Trophoblast cell (in vitro differentiated cells and primary cell): Measurements from ENCODE around the gene APLP2.

Experiments used
- DNase-seq, 2 donors: peaks; one replicate each; pipeline ENCODE4 v3.0.0-alpha.2; 2016
- H2AFZ ChIP-seq: 2 replicates; pipeline ENCODE4 v1.6.1; 2013; ENCODE audit warnings: low read length, moderate library complexity, mild to moderate bottlenecking; ENCODE audit not compliant: insufficient read depth, poor library complexity
- H2AK5ac ChIP-seq: 2 replicates; pipeline ENCODE4 v1.6.1; 2013; ENCODE audit warnings: mild to moderate bottlenecking, low read length
- H2BK120ac ChIP-seq: 2 replicates; pipeline ENCODE4 v1.6.1; 2013; ENCODE audit warnings: low read length, mild to moderate bottlenecking, moderate library complexity; ENCODE audit not compliant: insufficient read depth, poor library complexity
- H2BK12ac ChIP-seq: 2 replicates; pipeline ENCODE4 v1.6.1; 2013; ENCODE audit warnings: mild to moderate bottlenecking, low read length, moderate library complexity
- H2BK5ac ChIP-seq: 2 replicates; pipeline ENCODE4 v1.6.1; 2013; ENCODE audit warnings: low read length, low read depth, moderate library complexity, mild to moderate bottlenecking; ENCODE audit not compliant: poor library complexity
- H3K14ac ChIP-seq: 2 replicates; pipeline ENCODE4 v1.6.1; 2013; ENCODE audit warnings: mild to moderate bottlenecking, low read length
- H3K18ac ChIP-seq: 2 replicates; pipeline ENCODE4 v1.6.1; 2013; ENCODE audit warnings: mild to moderate bottlenecking, low read length
- H3K23ac ChIP-seq: 2 replicates; pipeline ENCODE4 v1.6.1; 2013; ENCODE audit warnings: low read length
- H3K27ac ChIP-seq: 2 replicates; pipeline ENCODE4 v1.5.1; 2013; ENCODE audit warnings: low read depth, mild to moderate bottlenecking, inconsistent platforms, low read length, moderate library complexity
- H3K27me3 ChIP-seq: 2 replicates; pipeline ENCODE4 v1.6.1; 2013; ENCODE audit warnings: inconsistent platforms, mild to moderate bottlenecking, low read length, moderate library complexity; ENCODE audit not compliant: insufficient read depth
- H3K36me3 ChIP-seq, 2 experiments: 1 replicate in 1 of 2; 2 replicates in 1 of 2; pipeline ENCODE4 v1.6.1; 2013; ENCODE audit warnings: low read length in 2 of 2, mild to moderate bottlenecking in 2 of 2, moderate library complexity in 1 of 2; ENCODE audit not compliant: insufficient read depth in 2 of 2, control insufficient read depth in 1 of 2
- H3K4ac ChIP-seq: 2 replicates; pipeline ENCODE4 v1.6.1; 2013; ENCODE audit warnings: low read depth, mild to moderate bottlenecking, low read length, moderate library complexity
- H3K4me1 ChIP-seq, 2 experiments: 1 replicate in 1 of 2; 2 replicates in 1 of 2; pipeline ENCODE4 v1.6.1; 2013; ENCODE audit warnings: low read length in 2 of 2, mild to moderate bottlenecking in 2 of 2, moderate library complexity in 1 of 2; ENCODE audit not compliant: insufficient read depth in 2 of 2, control insufficient read depth in 1 of 2
- H3K4me2 ChIP-seq: 2 replicates; pipeline ENCODE4 v1.6.1; 2013; ENCODE audit warnings: inconsistent platforms, mild to moderate bottlenecking, low read length, moderate library complexity
- H3K4me3 ChIP-seq: 2 replicates; pipeline ENCODE4 v1.5.1; 2013; ENCODE audit warnings: mild to moderate bottlenecking, low read depth, low read length, inconsistent platforms
- H3K79me1 ChIP-seq: one replicate; pipeline ENCODE4 v1.6.1; 2013; ENCODE audit warnings: low read length
- H3K79me2 ChIP-seq: 2 replicates; pipeline ENCODE4 v1.6.1; 2013; ENCODE audit warnings: low read length, mild to moderate bottlenecking; ENCODE audit not compliant: control insufficient read depth, insufficient read depth, poor library complexity
- H3K9ac ChIP-seq: 2 replicates; pipeline ENCODE4 v1.6.1; 2013; ENCODE audit warnings: mild to moderate bottlenecking, low read length
- H3K9me3 ChIP-seq: 2 replicates; pipeline ENCODE4 v1.6.1; 2013; ENCODE audit warnings: low read depth, mild to moderate bottlenecking, control low read depth, inconsistent platforms, low read length; ENCODE audit not compliant: insufficient read depth
- H4K12ac ChIP-seq: 2 replicates; pipeline ENCODE4 v1.6.1; 2013; ENCODE audit warnings: low read depth, mild to moderate bottlenecking, low read length, moderate library complexity
- H4K8ac ChIP-seq: 2 replicates; pipeline ENCODE4 v1.6.1; 2013; ENCODE audit warnings: low read depth, mild to moderate bottlenecking, low read length, moderate library complexity
- H4K91ac ChIP-seq: one replicate; pipeline ENCODE4 v1.6.1; 2013; ENCODE audit warnings: low read depth, mild to moderate bottlenecking, low read length, moderate library complexity
- WGBS: extraction: QIAGEN DNeasy Blood & Tissue Kit; methylation state at CpG from one replicate; pipeline ENCODE4 v1.1.7; 2013; ENCODE audit warnings: missing lambda C conversion rate; ENCODE audit not compliant: insufficient read length, insufficient coverage; ENCODE audit errors: extremely low coverage; 5-methylcytosine and 5-hydroxymethylcytosine counted together

APLP2 gene

DNA sequence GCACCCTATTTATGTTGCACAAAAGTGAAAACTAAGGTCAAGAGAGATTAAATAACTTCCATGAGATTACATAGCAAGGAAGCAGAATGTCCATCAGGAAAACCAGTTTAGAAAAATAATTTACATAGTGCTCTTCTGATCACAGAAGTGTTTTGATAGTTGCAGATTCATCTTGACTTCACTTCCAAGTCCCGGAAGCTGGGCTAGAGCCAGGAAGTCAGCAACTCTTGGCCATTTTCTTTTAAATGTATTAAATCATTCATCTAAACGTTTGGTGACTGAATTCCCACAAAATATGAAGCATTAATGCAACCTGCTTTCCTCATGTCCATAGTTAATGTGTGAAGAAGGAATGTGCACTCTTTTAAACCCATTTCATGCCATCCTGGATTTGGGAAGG lies 29.7 kb downstream of the APLP2 start:
- Histone ChIP-seq H3K9ac (no peak overlapping the region), H4K12ac (no peak overlapping the region), H2AFZ (no peak overlapping the region), H3K4me3 (no peak overlapping the region), H3K9me3 (peaks cover 1% of the 10 kb centered on the region), H3K4ac (peak overlapping the region; percentile 16), H3K27ac (no peak overlapping the region), H3K27me3 (no peaks in the 10 kb centered on the region), H3K36me3 (no peaks in the 10 kb centered on the region), H3K14ac (no peak overlapping the region), H2BK5ac (no peak overlapping the region), H2AK5ac (no peak overlapping the region), H3K79me2 (peaks cover 3% of the 10 kb centered on the region), H3K18ac (peak overlapping the region; percentile 21), H4K8ac (no peak overlapping the region), H3K79me1 (no peaks in the 10 kb centered on the region), H3K23ac (no peak overlapping the region), H2BK120ac (no peak overlapping the region), H4K91ac (no peak overlapping the region), H3K4me1 (peaks cover 0 to 6% of the 10 kb centered on the region in 2 experiments), H2BK12ac (no peak overlapping the region), H3K4me2 (no peak overlapping the region)
- DNase-seq: no peak
- no CpG with 5 or more reads among the region's 2 CpGs for WGBS

DNA sequence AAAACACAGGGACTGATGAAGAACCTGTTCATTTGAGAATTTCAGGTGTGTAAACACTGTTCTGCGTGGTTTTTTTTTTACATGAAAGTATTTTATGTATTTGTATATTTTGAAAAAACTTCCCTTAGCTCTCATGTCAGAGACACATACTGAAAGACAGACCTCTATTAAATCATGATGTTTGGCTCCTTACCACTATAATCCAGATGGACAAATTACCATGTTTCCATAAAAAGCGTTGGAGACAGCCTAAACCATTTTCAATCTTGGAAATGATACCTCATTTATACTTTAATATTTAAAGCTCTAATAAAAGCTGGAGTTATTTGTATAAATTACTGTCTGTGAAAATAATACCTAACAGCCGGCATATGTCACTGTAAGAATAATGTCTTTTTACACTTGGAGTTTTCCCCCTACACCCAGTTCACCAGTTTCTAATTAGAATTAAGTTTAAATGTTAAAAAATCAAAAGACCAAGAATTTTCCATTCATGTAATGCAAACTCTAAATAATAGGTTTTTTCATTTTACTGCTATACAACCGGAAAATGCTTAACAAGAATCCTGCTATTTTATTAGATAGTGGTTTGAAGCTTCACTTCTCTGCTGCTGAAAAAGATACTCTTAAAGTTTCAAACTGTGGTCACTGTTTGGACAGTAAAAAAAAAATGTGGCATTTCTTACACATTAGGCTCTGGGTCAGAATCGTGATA lies 30.8 kb downstream of the APLP2 start:
- H3K27me3 ChIP-seq: no peaks in the 10 kb centered on the region
- no CpG with 5 or more reads among the region's 5 CpGs for WGBS
- peaks cover 2% of the 10 kb centered on the region for H3K79me2 ChIP-seq
- no peak overlapping the region for H3K4ac ChIP-seq
- H4K8ac ChIP-seq: no peak overlapping the region
- H3K79me1 ChIP-seq: no peaks in the 10 kb centered on the region
- H3K36me3 ChIP-seq: no peaks in the 10 kb centered on the region
- no peak overlapping the region for H3K23ac ChIP-seq
- H3K4me3 ChIP-seq: no peak overlapping the region
- no peak overlapping the region for H3K27ac ChIP-seq
- H3K9ac ChIP-seq: no peak overlapping the region
- H2BK5ac ChIP-seq: no peak overlapping the region
- no peak overlapping the region for H2BK120ac ChIP-seq
- H3K4me1 ChIP-seq: peaks cover 0 to 6% of the 10 kb centered on the region in 2 experiments
- DNase-seq: no peak
- no peak overlapping the region for H3K14ac ChIP-seq
- no peak overlapping the region for H3K18ac ChIP-seq
- H3K4me2 ChIP-seq: no peak overlapping the region
- H2AK5ac ChIP-seq: no peak overlapping the region
- H2BK12ac ChIP-seq: no peak overlapping the region
- H4K91ac ChIP-seq: no peak overlapping the region
- no peak overlapping the region for H2AFZ ChIP-seq
- peaks cover 1% of the 10 kb centered on the region for H3K9me3 ChIP-seq
- H4K12ac ChIP-seq: no peak overlapping the region

DNA sequence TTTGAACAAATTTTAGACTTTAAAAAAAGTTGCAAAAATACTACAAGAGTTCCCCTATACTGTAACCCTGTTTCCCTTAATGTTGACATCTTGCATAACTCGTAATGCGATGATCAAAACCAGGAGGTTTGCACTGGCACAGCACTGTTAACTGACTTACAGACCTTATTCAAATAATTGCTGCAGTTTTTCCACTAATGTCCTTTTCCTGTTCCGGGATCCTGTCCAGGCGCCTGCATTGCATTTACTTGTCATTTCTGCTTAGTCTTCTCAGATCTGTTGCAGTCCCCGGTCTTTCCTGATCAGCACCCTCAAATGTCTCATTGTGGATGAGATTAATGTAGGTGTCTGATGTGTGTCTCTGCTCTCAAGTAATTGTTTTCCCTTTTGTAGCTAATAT lies 32.0 kb downstream of the APLP2 start:
- Histone ChIP-seq H2BK12ac (no peak overlapping the region), H3K27me3 (no peaks in the 10 kb centered on the region), H3K79me2 (peaks cover 2% of the 10 kb centered on the region), H4K8ac (no peak overlapping the region), H3K4me2 (no peak overlapping the region), H3K4ac (peak overlapping the region; percentile 58), H2AK5ac (no peak overlapping the region), H2AFZ (no peak overlapping the region), H3K79me1 (no peaks in the 10 kb centered on the region), H3K23ac (no peak overlapping the region), H3K4me3 (no peak overlapping the region), H3K27ac (no peak overlapping the region), H2BK120ac (no peak overlapping the region), H4K12ac (no peak overlapping the region), H3K4me1 (peaks cover 0 to 6% of the 10 kb centered on the region in 2 experiments), H4K91ac (no peak overlapping the region), H3K18ac (no peak overlapping the region), H3K36me3 (no peaks in the 10 kb centered on the region), H3K14ac (no peak overlapping the region), H3K9ac (no peak overlapping the region), H3K9me3 (peaks cover 1% of the 10 kb centered on the region), H2BK5ac (no peak overlapping the region)
- no CpG with 5 or more reads among the region's 5 CpGs for WGBS
- no peak for DNase-seq

DNA sequence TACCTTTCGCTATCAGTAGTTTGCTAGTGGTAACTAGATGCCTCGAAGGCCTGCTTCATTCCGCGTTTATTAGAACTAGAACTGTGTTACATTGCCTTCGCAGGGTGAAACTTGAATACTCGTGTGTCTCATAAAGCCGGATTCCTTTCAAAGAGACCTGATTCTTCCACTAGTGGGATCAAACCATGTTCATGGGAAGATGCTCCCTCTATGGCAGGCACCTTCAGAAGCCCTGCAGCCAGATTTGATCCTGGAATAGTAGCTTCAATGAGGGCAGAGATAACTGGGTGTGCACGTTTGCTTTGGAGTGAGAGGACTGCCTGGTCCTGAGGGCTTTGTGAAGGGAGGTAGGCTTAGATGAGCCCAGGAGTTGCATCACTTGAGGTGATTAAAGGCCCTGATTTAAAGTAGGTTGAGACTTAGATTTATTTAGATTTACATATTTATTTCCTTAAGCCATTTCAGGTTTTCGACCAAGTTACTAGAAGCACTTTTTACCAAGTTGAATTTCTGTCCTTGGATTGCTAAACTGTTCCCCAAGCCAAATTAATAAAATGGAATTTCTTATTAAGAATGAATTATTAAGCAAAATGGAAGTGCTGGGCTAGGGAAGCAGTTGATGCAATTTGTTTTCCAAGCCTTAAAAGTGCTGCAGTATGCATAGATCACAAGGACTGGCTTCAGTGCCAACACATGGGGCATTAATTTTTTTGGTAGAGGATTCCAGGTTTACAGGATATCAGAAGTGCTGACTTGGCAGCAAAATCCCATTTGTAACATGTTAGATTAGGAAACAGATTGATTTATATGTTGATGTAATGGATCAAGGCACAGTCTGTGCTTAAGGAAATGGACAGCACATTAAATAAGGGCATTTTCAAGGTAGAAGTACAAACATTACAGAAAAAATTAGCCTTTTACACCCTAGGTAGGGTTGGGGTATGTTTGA lies 32.9 kb downstream of the APLP2 start:
- Histone ChIP-seq H3K9ac (no peak overlapping the region), H3K4me1 (peaks cover 0 to 6% of the 10 kb centered on the region in 2 experiments), H3K27me3 (no peaks in the 10 kb centered on the region), H4K91ac (no peak overlapping the region), H3K23ac (no peak overlapping the region), H3K4me2 (no peak overlapping the region), H4K8ac (no peak overlapping the region), H2AK5ac (no peak overlapping the region), H2BK12ac (no peak overlapping the region), H3K9me3 (no peaks in the 10 kb centered on the region), H4K12ac (no peak overlapping the region), H3K18ac (no peak overlapping the region), H3K79me1 (no peaks in the 10 kb centered on the region), H3K36me3 (no peaks in the 10 kb centered on the region), H3K4ac (no peak overlapping the region), H3K79me2 (peaks cover 2% of the 10 kb centered on the region), H2BK5ac (no peak overlapping the region), H3K4me3 (no peak overlapping the region), H2BK120ac (no peak overlapping the region), H3K27ac (no peak overlapping the region), H2AFZ (peak overlapping the region; percentile 45), H3K14ac (no peak overlapping the region)
- no CpG with 5 or more reads among the region's 9 CpGs for WGBS
- DNase-seq: no peak
